H1 (cell line): ENCODE measurements around the gene DHX9. TPM values are rescaled to one million over a fixed set of nuclear protein-coding genes. Genes with fewer than 3 reads are reported as not detected.

Experiments used
- CEBPB ChIP-seq: IDR thresholded peaks from 2 replicates; pipeline ENCODE4 v1.6.1; 2012; ENCODE audit warnings: low read depth, low read length
- EP300 ChIP-seq, 2 experiments: IDR thresholded peaks; 1 replicate in 1 of 2; 2 replicates in 1 of 2; pipeline ENCODE4 v1.6.1; 2011 to 2012; ENCODE audit warnings: low read depth in 2 of 2, low read length in 2 of 2, mild to moderate bottlenecking in 2 of 2, borderline replicate concordance in 1 of 2, inconsistent platforms in 1 of 2, moderate library complexity in 1 of 2
- JUN ChIP-seq: IDR thresholded peaks from 2 replicates; pipeline ENCODE4 v1.6.1; 2011; ENCODE audit warnings: low read depth, mild to moderate bottlenecking, improper control_type of control experiment, low read length
- KDM1A ChIP-seq: fragments of 200-600, 300-600 bp; sonication (generic); IDR thresholded peaks from 2 replicates; pipeline ENCODE4 v1.7.1; 2016; ENCODE audit warnings: mild to moderate bottlenecking, low read length, borderline replicate concordance
- POLR2AphosphoS5 ChIP-seq: IDR thresholded peaks from 2 replicates; pipeline ENCODE4 v1.6.1; 2011; ENCODE audit warnings: low read depth, low read length
- POU5F1 ChIP-seq: IDR thresholded peaks from 2 replicates; pipeline ENCODE4 v1.6.1; 2011; ENCODE audit warnings: low read depth, mild to moderate bottlenecking, low read length, moderate library complexity
- RFX5 ChIP-seq: IDR thresholded peaks from 2 replicates; pipeline ENCODE4 v1.6.1; 2011; ENCODE audit warnings: low read depth, low read length, improper control_type of control experiment, borderline replicate concordance
- TAF1 ChIP-seq: IDR thresholded peaks from 2 replicates; pipeline ENCODE4 v1.6.1; 2011; ENCODE audit warnings: mild to moderate bottlenecking, low read depth, low read length
- TCF12 ChIP-seq: IDR thresholded peaks from 2 replicates; pipeline ENCODE4 v1.6.1; 2011; ENCODE audit warnings: low read depth, mild to moderate bottlenecking, low read length
- polyA plus RNA-seq, 7 experiments: library from polyadenylated mRNA; depleted of rRNA in 3 of 7; stranded (reverse) in 5 of 7; unstranded in 2 of 7; fragments of >200 nt in 5 of 7; fragments of 200-250 nt in 2 of 7; gene quantifications; 1 replicate in 5 of 7; 2 replicates in 1 of 7; 4 replicates in 1 of 7; pipeline versions ENCODE4 v1.2.1 to v1.2.3, GENCODE V29; 2011 to 2013; ENCODE audit warnings: missing spikeins in 2 of 7, mixed read lengths in 2 of 7
- total RNA-seq: library from RNA; stranded (reverse); fragmentation: NEBNext Ultra II Directional; extraction: Animal tissue kit (Norgen Biotek cat#: 25700); gene quantifications from 2 replicates; pipeline ENCODE4 v1.2.1, GENCODE V29; 2021

Gene DHX9
- total and polyA plus RNA-seq, 2 of the 8 experiments (the other 6 are each of a cell fraction or from before 2014, with no cell fraction given) = 153 to 333 TPM

- peak; percentile 35; the same call in 1 of the 2 replicates for TF ChIP-seq KDM1A
- no peak for TF ChIP-seq RFX5
- peak; percentile 91 for TF ChIP-seq JUN
- no peak for TF ChIP-seq POU5F1
- no peak for TF ChIP-seq TAF1
- no peak for TF ChIP-seq TCF12
- no peak for TF ChIP-seq CEBPB
- peak; percentile 90; the same call in 1 of the 2 replicates for TF ChIP-seq POLR2AphosphoS5
- peak in 1 of 2 experiments; percentile 94; a peak in 2 of 3 replicates for TF ChIP-seq EP300 (IDR thresholded peaks at IDR 0.05; ENCODE audit: borderline replicate concordance in 1 of 2, low read depth in 2 of 2, low read length in 2 of 2)
These were observed 30.1 kb downstream of the DHX9 start (continued) for GRCh38 chr1:182869241-182869666.
